ENCODE results near the gene CDKAL1.
A peak's percentile ranks its signal among the peaks of the same experiment; 100 is the strongest.
"Not testable (repeated sequence)": the region's sequence is repeated elsewhere in the genome, so short reads cannot be mapped to it uniquely, and the experiment has no call there.

CDKAL1 gene
- 49.3 to 60.9 (median 60.6) reads per million in 3 experiments for total RNA-seq

DNA sequence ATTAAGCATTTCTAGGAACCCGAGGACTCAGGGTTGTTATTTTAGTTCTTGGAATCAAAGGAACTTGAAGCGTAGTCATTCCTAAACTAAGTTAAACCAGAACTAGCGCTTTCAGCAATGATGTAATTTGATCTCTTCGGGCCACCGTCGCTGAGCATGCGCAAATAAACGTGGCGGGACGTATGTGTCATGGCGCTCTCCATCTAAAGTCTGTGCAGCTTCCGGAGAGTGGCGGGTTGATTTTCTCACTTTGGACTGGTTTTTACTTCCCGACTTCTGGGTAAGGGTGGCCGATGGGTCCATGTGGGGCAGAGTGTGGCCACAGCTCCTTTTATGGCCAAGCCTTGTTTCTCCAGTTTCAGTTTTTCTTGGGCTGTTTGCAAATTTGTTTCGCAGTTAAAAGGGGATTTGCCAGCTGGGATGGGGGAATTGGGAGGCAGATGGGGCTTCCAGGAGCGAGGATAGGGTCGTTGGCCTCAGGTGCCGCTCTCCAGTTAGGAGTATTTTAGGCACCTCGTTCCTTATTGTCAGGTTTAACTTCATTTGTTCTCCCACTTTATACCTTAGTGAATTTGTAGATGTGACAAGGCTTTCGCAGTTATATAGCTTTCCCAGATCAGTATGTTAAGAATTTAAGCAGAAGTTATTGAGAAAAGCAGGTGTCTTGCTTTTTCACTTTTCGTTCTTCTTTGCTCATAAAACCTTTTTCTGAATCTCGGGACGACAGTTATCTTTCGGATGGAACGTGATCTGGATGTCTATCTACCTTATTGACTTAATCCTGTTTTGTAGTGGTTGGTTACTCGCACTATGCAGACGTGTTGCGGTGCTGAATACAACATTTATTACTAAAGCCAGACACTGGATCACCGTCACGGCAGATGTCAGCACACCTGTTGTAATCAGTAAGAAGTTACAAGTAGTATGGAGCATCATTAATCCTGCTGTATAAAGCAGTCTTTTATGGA, at the start of gene CDKAL1:
CDKAL1 (plus strand) TSS at position 163 of the 968 bp plus-strand sequence. CDS start 11,894 bp downstream, outside the sequence.
- DNase-seq = peak; percentile 85

GRCh38 chr6:20486641-20487040, 47.6 kb upstream of the CDKAL1 start:
- DNase-seq = no peak

DNA sequence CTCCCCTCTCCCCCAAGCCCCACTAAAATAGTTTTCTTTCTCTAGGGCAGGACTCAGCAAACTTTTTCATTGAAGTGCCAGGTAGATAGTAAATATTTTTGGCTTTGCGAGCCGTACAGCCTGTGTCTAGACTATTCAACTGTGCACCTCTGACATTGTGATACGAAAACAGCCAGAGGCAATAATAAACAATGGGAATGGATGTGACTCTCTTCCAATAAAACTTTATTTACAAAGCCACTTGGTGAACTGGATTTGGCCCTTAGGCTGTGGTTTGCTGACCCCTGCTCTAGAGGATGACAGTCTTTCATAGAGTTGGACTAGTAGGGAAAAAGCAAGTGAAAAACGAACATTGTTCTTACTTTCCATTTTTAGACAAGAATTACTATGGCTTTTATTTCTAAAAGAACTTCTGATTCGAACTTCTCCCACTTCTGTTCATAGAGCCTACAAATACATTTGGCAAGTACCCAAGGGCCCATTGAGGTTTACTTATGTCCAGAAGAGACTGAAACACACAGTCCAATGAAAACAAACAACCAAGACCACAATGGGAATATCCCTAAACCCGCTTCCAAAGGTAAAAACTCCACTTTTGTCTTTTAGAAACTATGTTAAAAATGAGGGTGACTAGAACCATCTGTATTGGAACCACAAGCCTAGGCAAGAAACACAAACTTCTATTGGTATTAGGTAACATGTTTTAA, 46.4 kb upstream of the CDKAL1 start:
- DNase-seq = no peak

GRCh38 chr6:20490591-20490990, 43.7 kb upstream of the CDKAL1 start:
- DNase-seq = no peak

DNA sequence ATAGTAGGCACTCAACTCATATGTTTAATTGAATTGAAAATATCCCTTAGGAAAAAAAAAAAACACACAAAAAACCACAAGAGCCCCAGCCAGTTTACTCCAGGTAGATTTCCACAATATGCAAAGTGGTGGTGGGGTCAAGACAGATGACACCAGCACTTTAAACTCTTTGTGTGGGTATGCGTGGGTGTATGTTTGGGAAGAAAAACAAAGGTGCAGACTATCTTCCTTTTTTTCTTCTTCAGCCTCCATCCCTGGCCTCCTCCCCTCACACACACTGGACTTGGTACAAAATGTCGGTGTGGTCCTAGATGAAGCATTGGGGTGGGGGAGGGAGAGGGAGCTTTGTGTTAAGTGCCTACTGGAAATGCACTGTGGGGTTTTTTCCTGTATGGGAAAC, 42.2 kb upstream of the CDKAL1 start:
- DNase-seq = no peak

- DNase-seq = no peak
Measured at GRCh38 chr6:20497216-20498040, 36.8 kb upstream of the CDKAL1 start.

DNA sequence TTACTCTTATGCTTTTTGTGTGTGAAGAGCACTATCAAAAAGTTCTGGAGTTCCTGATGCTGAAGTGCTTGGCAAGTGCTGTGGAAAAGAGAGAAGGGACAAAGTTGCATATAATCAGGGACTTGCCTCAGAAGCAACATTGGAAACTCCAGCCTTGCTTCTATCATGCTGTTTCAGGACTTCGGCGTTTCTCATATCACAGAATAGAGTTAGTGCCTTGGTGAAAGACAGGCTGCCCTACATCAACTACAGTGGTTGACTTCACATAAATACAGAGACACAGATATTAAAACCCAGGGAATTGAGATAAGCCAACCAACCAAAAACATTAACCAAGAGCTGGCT, 36.2 kb upstream of the CDKAL1 start:
- DNase-seq = no peak

DNA sequence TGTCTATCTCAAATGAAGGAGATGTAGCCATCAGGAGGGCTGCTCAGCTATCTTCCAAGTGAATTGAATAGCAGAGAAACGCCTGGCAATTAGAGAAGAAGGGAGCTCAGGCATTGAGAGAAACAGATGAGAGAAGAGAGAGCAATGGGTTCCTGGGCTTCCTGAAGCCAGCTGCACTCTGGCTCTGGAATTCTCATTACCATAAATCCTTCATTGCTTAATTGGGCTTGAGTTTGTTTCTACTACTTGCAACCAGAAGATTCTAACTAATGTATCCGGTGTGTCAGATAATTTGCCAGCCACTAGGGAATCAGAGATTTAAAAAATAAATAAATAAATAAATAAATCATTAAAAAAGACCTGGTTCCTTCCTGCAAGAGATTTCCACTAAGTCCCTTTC, 25.0 kb upstream of the CDKAL1 start:
- DNase-seq = no peak

DNA sequence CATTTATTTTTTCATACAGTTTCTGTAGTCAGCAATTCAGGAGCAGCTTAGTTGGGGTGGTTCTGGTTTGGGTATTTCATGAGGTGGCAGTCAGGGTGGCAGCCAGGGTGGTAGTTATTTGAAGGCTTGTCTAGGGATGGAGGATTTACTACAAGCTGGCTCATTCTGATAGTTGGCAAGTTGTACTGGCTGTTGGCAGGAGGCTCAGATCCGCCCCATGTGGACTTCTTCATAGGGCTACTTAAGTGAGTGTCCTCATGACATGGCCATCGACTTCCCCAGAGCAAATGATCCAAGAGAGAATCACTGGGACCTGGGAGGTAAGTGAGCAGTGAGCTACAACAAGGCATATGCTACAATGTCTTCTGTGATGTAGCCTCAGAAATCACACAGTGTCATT, 22.4 kb upstream of the CDKAL1 start:
- DNase-seq = no peak

DNA sequence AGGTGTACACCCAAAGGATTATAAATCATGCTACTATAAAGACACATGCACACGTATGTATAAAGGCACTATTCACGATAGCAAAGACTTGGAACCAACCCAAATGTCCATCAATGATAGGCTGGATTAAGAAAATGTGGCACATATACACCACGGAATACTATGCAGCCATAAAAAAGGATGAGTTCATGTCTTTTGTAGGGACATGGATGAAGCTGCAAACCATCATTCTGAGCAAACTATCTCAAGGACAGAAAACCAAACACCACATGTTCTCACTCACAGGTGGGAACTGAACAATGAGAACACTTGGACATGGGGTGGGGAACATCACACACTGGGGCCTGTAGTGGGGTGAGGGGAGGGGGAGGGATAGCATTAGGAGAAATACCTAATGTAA, 9.0 kb upstream of the CDKAL1 start:
- not testable (repeated sequence) for DNase-seq

GRCh38 chr6:20529086-20529448, 5.2 kb upstream of the CDKAL1 start:
- DNase-seq = peak; percentile 53

DNA sequence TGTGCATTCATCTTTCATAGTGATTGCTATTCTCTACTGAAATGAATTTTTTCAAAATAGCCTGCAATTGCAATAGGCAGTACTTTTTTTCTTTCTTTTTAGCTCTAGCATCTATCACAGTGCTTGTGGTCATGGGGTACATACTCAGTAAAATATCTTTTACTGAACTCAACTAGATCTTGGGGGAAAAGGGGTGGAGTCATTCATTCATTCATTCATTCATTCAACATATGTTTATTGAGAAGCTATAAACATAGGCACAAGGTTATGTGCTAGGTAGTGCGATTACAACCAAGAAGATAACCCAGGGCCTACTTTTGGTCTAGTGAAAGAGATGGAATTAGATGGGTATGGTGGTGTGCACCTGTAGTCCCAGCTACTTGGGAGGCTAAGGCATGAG, 1.4 kb upstream of the CDKAL1 start:
- no peak for DNase-seq

DNA sequence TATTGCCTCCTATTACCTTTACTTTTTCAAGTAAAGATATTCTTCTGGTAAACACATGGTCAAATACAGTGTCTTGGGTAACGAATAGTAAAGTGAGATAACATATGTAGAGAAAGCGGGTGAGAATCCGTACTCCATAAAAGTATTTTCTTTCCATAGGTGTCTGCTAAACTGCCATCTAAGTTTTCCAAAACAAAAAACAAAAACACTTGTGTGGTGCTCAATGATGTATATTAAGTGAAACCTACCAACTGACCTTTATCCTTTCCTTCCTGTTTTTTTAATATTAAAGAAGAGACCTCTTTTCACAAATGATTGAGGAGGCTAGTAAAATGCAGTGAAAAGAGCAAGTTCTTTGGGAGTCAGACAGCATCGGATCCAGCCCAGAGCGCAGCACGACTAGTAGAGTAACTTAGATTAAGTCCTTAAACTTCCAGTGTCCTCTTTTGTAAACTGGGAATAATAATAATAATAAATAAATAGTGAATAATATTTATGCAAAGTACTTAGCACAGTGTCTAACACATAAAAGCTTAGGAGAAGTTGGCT, 437 bp upstream of the CDKAL1 start:
- DNase-seq = no peak

DNA sequence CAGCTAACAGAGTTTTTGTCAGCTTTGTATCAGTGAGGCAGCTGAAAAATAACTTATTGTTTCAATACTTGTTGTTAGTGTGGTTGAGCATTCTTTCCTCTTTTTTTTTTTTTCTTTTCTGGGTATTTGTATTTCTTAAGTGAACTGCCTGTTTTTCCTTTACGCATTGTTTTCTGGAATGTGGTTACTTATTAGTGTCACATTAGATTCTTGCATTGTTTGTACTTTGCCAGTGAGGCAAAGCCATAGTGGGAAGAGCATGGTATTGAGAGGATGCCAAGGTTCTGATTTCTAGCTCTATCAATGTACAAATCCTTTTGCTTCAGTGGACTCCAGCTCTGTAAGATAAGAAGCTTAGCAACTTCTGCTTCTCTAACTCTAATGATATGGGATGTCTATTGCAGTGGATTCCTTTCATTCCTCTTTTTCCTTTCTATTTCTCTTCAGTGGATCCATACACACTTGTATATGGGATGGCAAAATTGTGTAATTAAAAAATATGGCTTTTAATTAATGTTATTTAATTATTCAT, 3.9 kb downstream of the CDKAL1 start:
- DNase-seq = no peak

DNA sequence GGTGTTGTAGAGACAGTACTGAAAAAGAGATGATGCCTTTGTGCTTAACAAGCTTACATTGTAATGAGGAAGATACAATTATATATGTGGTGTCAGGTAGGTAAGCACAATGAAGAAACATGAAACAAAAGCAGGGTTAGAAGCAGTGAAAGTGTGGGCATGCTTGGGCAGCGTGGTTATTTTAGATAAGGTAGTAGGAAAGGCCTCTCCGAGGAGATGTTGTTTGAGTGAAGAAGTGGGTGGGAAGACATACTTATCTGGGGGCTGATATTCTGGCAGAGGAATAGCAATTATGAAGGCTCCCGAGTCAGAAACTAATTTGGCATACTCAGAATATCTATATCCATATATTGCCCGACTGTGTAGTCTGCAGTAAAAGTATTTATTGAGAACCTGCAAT, 4.7 kb downstream of the CDKAL1 start:
- no peak for DNase-seq

GRCh38 chr6:20539387-20539786, 5.1 kb downstream of the CDKAL1 start:
- no peak for DNase-seq

DNA sequence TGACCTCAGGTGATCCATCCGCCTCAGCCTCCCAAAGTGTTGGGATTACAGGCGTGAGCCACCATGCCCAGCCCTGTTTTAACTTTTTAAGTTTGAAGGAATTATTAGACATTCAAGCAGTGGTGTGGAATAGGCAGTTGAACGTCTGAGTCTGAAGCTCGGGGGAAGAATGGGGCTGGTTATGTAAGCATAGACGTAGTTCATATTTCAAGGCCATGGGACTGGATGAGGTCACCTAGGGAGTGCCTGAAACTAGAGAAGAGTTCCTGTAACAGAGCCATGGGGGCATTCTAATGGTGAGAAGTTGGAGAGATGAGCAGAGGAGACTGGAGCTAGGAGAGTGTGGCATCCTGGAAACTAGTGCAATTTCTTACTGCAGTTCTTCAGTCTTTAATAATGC, 6.4 kb downstream of the CDKAL1 start:
- no peak for DNase-seq

GRCh38 chr6:20541382-20541781, 7.1 kb downstream of the CDKAL1 start:
- DNase-seq = no peak

DNA sequence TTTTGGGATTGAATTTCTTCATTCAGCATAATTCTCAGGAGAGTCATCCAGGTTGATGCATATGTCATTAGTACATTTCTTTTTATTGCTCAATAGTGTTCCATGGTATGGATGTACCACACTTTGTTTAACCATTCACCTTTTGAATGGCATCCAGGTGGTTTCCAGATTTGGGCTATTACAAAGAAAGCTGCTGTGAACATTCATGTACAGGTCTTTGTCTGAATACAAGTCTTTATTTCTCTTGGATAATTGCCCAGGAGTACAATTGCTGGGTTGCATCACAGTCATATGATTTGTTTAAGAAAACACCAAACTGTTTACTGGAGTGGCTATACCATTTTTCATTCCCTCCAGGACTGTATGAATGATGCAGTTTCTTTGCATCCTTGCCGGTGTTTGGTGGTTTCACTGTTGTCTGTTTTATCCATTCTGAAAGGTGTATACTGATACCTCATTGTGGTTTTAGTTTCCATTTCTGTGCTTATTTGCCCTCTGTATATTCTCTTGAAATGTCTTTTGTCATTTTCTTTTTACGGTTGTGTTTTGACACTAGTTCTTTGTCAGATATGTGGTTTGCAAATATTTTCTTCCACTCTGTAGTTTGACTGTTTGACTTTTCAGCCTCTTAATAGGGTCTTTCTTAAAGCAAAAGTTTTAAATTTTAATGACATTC, 8.8 kb downstream of the CDKAL1 start:
- no peak for DNase-seq

DNA sequence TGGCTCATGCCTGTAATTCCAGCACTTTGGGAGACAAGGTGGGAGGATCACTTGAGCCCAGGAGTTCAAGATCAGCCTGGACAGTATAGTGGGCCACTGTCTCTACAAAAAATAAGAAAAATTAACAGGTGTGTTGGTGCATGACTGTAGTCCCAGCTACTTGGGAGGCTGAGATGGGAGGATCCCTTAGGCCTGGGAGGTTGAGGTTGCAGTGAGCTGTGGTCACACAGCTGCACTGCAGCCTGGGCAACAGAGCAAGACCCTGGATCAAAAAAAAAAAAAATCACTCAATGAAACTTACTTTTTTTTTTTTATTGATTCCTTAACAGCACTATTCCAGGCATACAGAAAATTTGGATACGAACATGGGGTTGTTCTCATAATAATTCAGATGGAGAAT, 14.0 kb downstream of the CDKAL1 start:
- DNase-seq = no peak

- not testable (repeated sequence) for DNase-seq
Measured at GRCh38 chr6:20549398-20549797, 15.1 kb downstream of the CDKAL1 start.

DNA sequence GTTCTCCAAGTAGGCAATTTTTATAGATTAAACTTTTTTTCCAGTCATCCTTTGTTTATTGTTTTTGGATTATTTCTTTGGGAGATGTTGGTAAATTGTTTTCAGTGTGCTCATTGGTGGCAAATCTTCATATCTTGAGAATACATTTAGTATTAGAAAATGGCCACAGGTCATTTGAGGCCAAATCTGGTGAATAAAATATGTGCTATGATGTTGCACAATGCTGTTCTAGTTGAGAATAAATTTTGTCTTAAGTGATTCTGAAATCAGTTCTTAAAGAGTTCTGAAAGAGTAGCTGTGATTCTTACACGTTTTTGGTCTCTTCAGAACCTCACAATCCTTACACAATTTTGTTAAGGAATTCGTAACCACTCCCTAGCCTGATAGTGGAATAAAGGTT, 20.1 kb downstream of the CDKAL1 start:
- no peak for DNase-seq
